Hematopoietic multipotent progenitor cell treated with erythropoietin and hydrocortisone succinate and interleukin-3 and kit ligand, for 4 days (in vitro differentiated cells): Measurements from ENCODE around the gene IQCE.
A peak's percentile ranks its signal among the peaks of the same experiment; 100 is the strongest.
"Not testable (repeated sequence)": the region's sequence is repeated elsewhere in the genome, so short reads cannot be mapped to it uniquely, and the experiment has no call there.

ENCODE experiments used
- DNase-seq: peaks from one replicate; pipeline ENCODE4 v3.0.0-alpha.2; 2015

IQCE gene

GRCh38 chr7:2554661-2555111, 4.1 kb upstream of the IQCE start:
- DNase-seq = peak; percentile 50

- peak; percentile 98 for DNase-seq
These were observed 3.4 kb upstream of the IQCE start, which contains the start of gene BRAT1 for GRCh38 chr7:2555121-2556052. Gene BRAT1 (minus strand): TSS chr7:2555524. CDS start chr7:2554431, 1,093 bp downstream.

- DNase-seq = peak; percentile 54
These were observed 638 bp downstream of the IQCE start for GRCh38 chr7:2559283-2559950.

GRCh38 chr7:2563955-2564354, 5.2 kb downstream of the IQCE start:
- not testable (repeated sequence) for DNase-seq

GRCh38 chr7:2564970-2565540, 6.3 kb downstream of the IQCE start:
- DNase-seq = no peak

- DNase-seq = no peak
These were observed 7.6 kb downstream of the IQCE start for GRCh38 chr7:2566348-2566889.

- DNase-seq = no peak
These were observed 8.3 kb downstream of the IQCE start for GRCh38 chr7:2566890-2567678.

- peak; percentile 58 for DNase-seq
These were observed 9.0 kb downstream of the IQCE start for GRCh38 chr7:2567679-2568278.

- DNase-seq = no peak
These were observed 9.9 kb downstream of the IQCE start for GRCh38 chr7:2568521-2569223.

GRCh38 chr7:2569421-2569820, 10.6 kb downstream of the IQCE start:
- DNase-seq = no peak

GRCh38 chr7:2570021-2570420, 11.2 kb downstream of the IQCE start:
- no peak for DNase-seq

- DNase-seq = no peak
These were observed 12.6 kb downstream of the IQCE start for GRCh38 chr7:2571409-2571808.

- DNase-seq = no peak
These were observed 13.5 kb downstream of the IQCE start for GRCh38 chr7:2572101-2572842.

GRCh38 chr7:2573761-2574160, 15.0 kb downstream of the IQCE start:
- peak; percentile 20 for DNase-seq

- peak; percentile 12 for DNase-seq
These were observed 16.4 kb downstream of the IQCE start for GRCh38 chr7:2575046-2575732.

- DNase-seq = peak; percentile 26
These were observed 17.1 kb downstream of the IQCE start for GRCh38 chr7:2575733-2576340.

- DNase-seq = no peak
These were observed 18.1 kb downstream of the IQCE start for GRCh38 chr7:2576742-2577491.

- no peak for DNase-seq
These were observed 19.3 kb downstream of the IQCE start for GRCh38 chr7:2577914-2578680.
